Keratinocyte (primary cell): Measurements from ENCODE around the gene OSBPL1A. TPM values are rescaled to one million over a fixed set of nuclear protein-coding genes. Genes with fewer than 3 reads are reported as not detected.

Source experiments
- DNase-seq: peaks from one replicate; pipeline ENCODE4 v3.0.0-alpha.2; 2011; ENCODE audit warnings: low read depth, missing footprints, low spot score
- FAIRE-seq: peaks from 2 replicates; lab custom pipeline; 2011; peaks lifted over from hg19 to GRCh38; lab: Jason Lieb, UNC
- H2AFZ ChIP-seq: 2 replicates; pipeline ENCODE4 v1.6.0; 2012; ENCODE audit warnings: low read length, control low read depth, inconsistent platforms; ENCODE audit not compliant: control insufficient read depth
- H3K27ac ChIP-seq: 2 replicates; pipeline ENCODE4 v1.5.1; 2011; ENCODE audit warnings: low read length; ENCODE audit not compliant: control insufficient read depth, insufficient read depth
- H3K27me3 ChIP-seq: 3 replicates; pipeline ENCODE4 v1.6.0; 2011; ENCODE audit warnings: low read length; ENCODE audit not compliant: control insufficient read depth, insufficient read depth; ENCODE audit errors: extremely low read depth
- H3K36me3 ChIP-seq, 2 experiments: 2 replicates in 1 of 2; 3 replicates in 1 of 2; pipeline ENCODE4 v1.5.1; 2011; ENCODE audit warnings: low read length in 2 of 2, mild to moderate bottlenecking in 1 of 2; ENCODE audit not compliant: control insufficient read depth in 2 of 2, insufficient read depth in 2 of 2; ENCODE audit errors: extremely low read depth in 1 of 2
- H3K4me1 ChIP-seq: 3 replicates; pipeline ENCODE4 v1.5.1; 2011; ENCODE audit warnings: low read length; ENCODE audit not compliant: control insufficient read depth, insufficient read depth; ENCODE audit errors: extremely low read depth
- H3K4me2 ChIP-seq: 3 replicates; pipeline ENCODE4 v1.6.0; 2011; ENCODE audit warnings: low read depth, low read length; ENCODE audit not compliant: control insufficient read depth, insufficient read depth; ENCODE audit errors: extremely low read depth
- H3K4me3 ChIP-seq, 3 experiments: fragments of 200-600 bp in 1 of 3; sonication (generic) in 1 of 3; 2 replicates in 2 of 3; 3 replicates in 1 of 3; pipeline ENCODE4 v1.5.1; 2011 to 2016; ENCODE audit warnings: low read length in 3 of 3, mild to moderate bottlenecking in 3 of 3, control low read depth in 2 of 3, inconsistent platforms in 1 of 3, low read depth in 1 of 3, mixed read lengths in 1 of 3, mixed run types in 1 of 3, moderate library complexity in 1 of 3; ENCODE audit not compliant: control insufficient read depth in 2 of 3, insufficient read depth in 2 of 3; ENCODE audit errors: extremely low read depth in 1 of 3
- H3K79me2 ChIP-seq: 2 replicates; pipeline ENCODE4 v1.6.0; 2012; ENCODE audit warnings: low read length; ENCODE audit not compliant: control insufficient read depth, insufficient read depth
- H3K9ac ChIP-seq: 3 replicates; pipeline ENCODE4 v1.6.0; 2011; ENCODE audit warnings: low read length; ENCODE audit not compliant: control insufficient read depth, insufficient read depth; ENCODE audit errors: extremely low read depth
- H3K9me1 ChIP-seq: 3 replicates; pipeline ENCODE4 v1.6.0; 2011; ENCODE audit warnings: low read length; ENCODE audit not compliant: control insufficient read depth, insufficient read depth; ENCODE audit errors: extremely low read depth
- H3K9me3 ChIP-seq: 2 replicates; pipeline ENCODE4 v1.5.1; 2012; ENCODE audit warnings: low read depth, low read length; ENCODE audit not compliant: control insufficient read depth
- H4K20me1 ChIP-seq: 3 replicates; pipeline ENCODE4 v1.6.0; 2011; ENCODE audit warnings: low read length; ENCODE audit not compliant: control insufficient read depth, insufficient read depth; ENCODE audit errors: extremely low read depth
- EZH2 ChIP-seq: IDR thresholded peaks from one replicate; pipeline ENCODE4 v1.6.1; 2012; ENCODE audit warnings: inconsistent platforms, mild to moderate bottlenecking, low read length, moderate library complexity
- dilution Hi-C: fragments of 300-500 bp; cut with MboI; formaldehyde crosslinking; loops from one replicate; pipeline ENCODE4 v1.7.0; 2020; ENCODE audit warnings: low sequenced_read_pairs; ENCODE audit not compliant: extremely low pct_ligation_motif_present
- polyA plus RNA-seq, 5 experiments: library from polyadenylated mRNA; depleted of rRNA in 3 of 5; stranded (reverse) in 3 of 5; stranded (forward) in 1 of 5; unstranded in 1 of 5; fragments of >200 nt; gene quantifications; 1 replicate in 1 of 5; 2 replicates in 3 of 5; 3 replicates in 1 of 5; pipeline versions ENCODE4 v1.2.1 to v1.2.3, GENCODE V29; 2011 to 2012; ENCODE audit warnings: missing spikeins in 2 of 5, low read depth in 1 of 5, low replicate concordance in 1 of 5
- TF ChIP-seq, protein P1 (sequence below), 3 experiments: IDR thresholded peaks in 1 of 3; conservative IDR thresholded peaks in 1 of 3; optimal IDR thresholded peaks in 1 of 3; 2 replicates in 2 of 3; 3 replicates in 1 of 3; pipeline versions ENCODE3 to v1.5.1; 2011; ENCODE audit warnings: low read length in 3 of 3, mild to moderate bottlenecking in 3 of 3, moderate library complexity in 2 of 3, control low read depth in 1 of 3, inconsistent platforms in 1 of 3; ENCODE audit not compliant: insufficient read depth in 2 of 3; ENCODE audit errors: extremely low read depth in 1 of 3

OSBPL1A gene
- polyA plus RNA-seq, 1 donor (not counting 4 experiments of a cell fraction or from before 2014, with no cell fraction given): 17.7 TPM

DNA sequence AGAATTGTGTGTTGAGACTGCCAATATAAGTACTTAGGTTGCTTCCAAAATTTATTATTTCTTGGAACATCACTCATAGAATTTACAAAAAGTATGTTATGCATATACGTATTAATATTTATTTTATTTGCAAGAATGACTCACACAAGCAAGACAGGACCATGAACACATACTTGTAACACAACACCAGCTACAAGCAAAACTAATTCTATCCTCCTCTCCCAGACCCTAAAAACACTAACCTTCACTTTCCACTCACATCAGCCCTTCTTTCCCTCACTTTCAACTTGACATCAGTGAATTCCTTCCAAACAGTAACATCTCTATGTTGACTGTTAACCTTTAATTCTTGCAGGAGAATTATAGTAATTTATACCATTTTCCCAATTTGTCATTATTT, 24.3 kb downstream of the OSBPL1A start:
- TF ChIP-seq EZH2: no peak
- TF ChIP-seq, protein P1, sequence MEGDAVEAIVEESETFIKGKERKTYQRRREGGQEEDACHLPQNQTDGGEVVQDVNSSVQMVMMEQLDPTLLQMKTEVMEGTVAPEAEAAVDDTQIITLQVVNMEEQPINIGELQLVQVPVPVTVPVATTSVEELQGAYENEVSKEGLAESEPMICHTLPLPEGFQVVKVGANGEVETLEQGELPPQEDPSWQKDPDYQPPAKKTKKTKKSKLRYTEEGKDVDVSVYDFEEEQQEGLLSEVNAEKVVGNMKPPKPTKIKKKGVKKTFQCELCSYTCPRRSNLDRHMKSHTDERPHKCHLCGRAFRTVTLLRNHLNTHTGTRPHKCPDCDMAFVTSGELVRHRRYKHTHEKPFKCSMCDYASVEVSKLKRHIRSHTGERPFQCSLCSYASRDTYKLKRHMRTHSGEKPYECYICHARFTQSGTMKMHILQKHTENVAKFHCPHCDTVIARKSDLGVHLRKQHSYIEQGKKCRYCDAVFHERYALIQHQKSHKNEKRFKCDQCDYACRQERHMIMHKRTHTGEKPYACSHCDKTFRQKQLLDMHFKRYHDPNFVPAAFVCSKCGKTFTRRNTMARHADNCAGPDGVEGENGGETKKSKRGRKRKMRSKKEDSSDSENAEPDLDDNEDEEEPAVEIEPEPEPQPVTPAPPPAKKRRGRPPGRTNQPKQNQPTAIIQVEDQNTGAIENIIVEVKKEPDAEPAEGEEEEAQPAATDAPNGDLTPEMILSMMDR (optimal IDR thresholded peaks at IDR 0.05 in 1 of 3, IDR thresholded peaks at IDR 0.05 in 1 of 3, conservative IDR thresholded peaks at IDR 0.05 in 1 of 3; ENCODE audit: extremely low read depth in 1 of 3, insufficient read depth in 2 of 3, low read length in 3 of 3): no peak
- Histone ChIP-seq H3K36me3 (peaks cover 0 to 3% of the 10 kb centered on the region in 2 experiments), H3K9ac (no peak overlapping the region)

DNA sequence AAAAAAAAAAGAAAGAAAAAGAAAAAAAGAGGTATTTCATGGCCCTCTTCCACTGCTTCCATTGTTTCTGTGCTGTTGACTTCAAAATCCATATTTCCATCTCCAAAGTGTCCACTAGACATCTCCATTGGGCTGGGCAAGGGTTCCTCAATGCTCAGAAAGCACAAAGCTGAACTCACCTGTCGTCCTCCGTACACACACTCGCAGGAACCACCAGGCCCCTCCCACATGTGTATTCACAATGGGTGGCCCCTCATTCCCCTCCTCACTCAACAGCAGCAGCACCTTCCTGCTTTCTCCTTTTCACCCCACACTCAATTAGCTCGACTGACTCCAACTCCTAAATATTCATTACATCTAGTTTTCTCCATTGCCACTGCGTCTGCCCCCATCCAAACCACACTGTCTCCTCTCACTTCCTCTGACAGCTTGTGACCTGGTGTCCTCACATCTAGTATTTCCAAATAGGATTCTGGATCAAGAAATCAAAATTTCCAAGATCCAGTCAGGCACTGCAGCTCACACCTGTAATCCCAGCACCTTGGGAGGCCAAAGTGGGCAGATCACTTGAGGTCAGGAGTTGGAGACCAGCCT, 25.2 kb downstream of the OSBPL1A start:
- Histone ChIP-seq H3K79me2 (no peaks in the 10 kb centered on the region), H2AFZ (no peak overlapping the region), H3K36me3 (peaks cover 0 to 3% of the 10 kb centered on the region in 2 experiments), H3K4me2 (no peak overlapping the region), H3K27ac (no peak overlapping the region), H3K4me3 (no peak overlapping the region), H3K27me3 (no peaks in the 10 kb centered on the region), H3K9me3 (no peaks in the 10 kb centered on the region), H3K4me1 (peaks cover 5% of the 10 kb centered on the region), H3K9ac (no peak overlapping the region), H3K9me1 (no peaks in the 10 kb centered on the region), H4K20me1 (no peaks in the 10 kb centered on the region)
- DNase-seq (no peak), FAIRE-seq (no peak)
- dilution Hi-C loops: no loop called here
- TF ChIP-seq EZH2: no peak
- TF ChIP-seq, protein P1 (optimal IDR thresholded peaks at IDR 0.05 in 1 of 3, IDR thresholded peaks at IDR 0.05 in 1 of 3, conservative IDR thresholded peaks at IDR 0.05 in 1 of 3; ENCODE audit: extremely low read depth in 1 of 3, insufficient read depth in 2 of 3, low read length in 3 of 3): no peak

More for the DNA sequence above, 24.3 kb downstream of the OSBPL1A start:
- no peaks in the 10 kb centered on the region for H3K9me1 ChIP-seq
- no peak overlapping the region for H3K4me3 ChIP-seq
- H3K79me2 ChIP-seq: no peaks in the 10 kb centered on the region
- H2AFZ ChIP-seq: no peak overlapping the region
- H3K4me2 ChIP-seq: no peak overlapping the region
- no peaks in the 10 kb centered on the region for H3K27me3 ChIP-seq
- H3K4me1 ChIP-seq: peaks cover 5% of the 10 kb centered on the region
- H3K27ac ChIP-seq: no peak overlapping the region
- DNase-seq (no peak), FAIRE-seq (no peak)
- no peaks in the 10 kb centered on the region for H4K20me1 ChIP-seq
- dilution Hi-C loops: no loop called here
- no peaks in the 10 kb centered on the region for H3K9me3 ChIP-seq
